K562 (cell line): ENCODE results near the gene MYH9.

Experiments
- CBFB ChIP-seq: sonication (generic); formaldehyde crosslinking; IDR thresholded peaks from 2 replicates; pipeline ENCODE4 v1.4.0; 2020; ENCODE audit warnings: mild to moderate bottlenecking, missing genetic modification reagents
- POU5F1 ChIP-seq: fragments of 150-350 bp; IDR thresholded peaks from 2 replicates; pipeline ENCODE4 v1.6.1; 2014; ENCODE audit warnings: borderline replicate concordance, low read length, low read depth, mild to moderate bottlenecking; ENCODE audit not compliant: partially characterized antibody
- PRMT5 ChIP-seq: sonication (generic); formaldehyde crosslinking; IDR thresholded peaks from 2 replicates; pipeline ENCODE4 v1.5.0; 2020; ENCODE audit warnings: missing genetic modification reagents
- RFX5 ChIP-seq: IDR thresholded peaks from 2 replicates; pipeline ENCODE4 v1.6.1; 2011; ENCODE audit warnings: low read depth, mild to moderate bottlenecking, improper control_type of control experiment, low read length
- ZNF324 ChIP-seq: fragments of 250-450 bp; sonication (Bioruptor Pico); IDR thresholded peaks from 2 replicates; pipeline ENCODE4 v1.4.0; 2020; ENCODE audit warnings: mild to moderate bottlenecking
- ZSCAN29 ChIP-seq: fragments of 450-650 bp; IDR thresholded peaks from 2 replicates; pipeline ENCODE4 v1.6.1; 2017
- TF ChIP-seq, protein P1 (sequence below), 3 experiments: IDR thresholded peaks in 2 of 3; conservative IDR thresholded peaks in 1 of 3; 2 replicates each; pipeline ENCODE4 v1.5.1; 2011 to 2012; ENCODE audit warnings: low read length in 3 of 3, mild to moderate bottlenecking in 3 of 3, control low read depth in 2 of 3, improper control_type of control experiment in 1 of 3, inconsistent platforms in 1 of 3, low read depth in 1 of 3, mixed read lengths in 1 of 3, moderate library complexity in 1 of 3; ENCODE audit not compliant: insufficient read depth in 2 of 3
- TF ChIP-seq, protein P2 (sequence below): sonication (generic); formaldehyde crosslinking; IDR thresholded peaks from 2 replicates; pipeline ENCODE4 v1.8.1; 2023; ENCODE audit warnings: mild to moderate bottlenecking, missing genetic modification reagents
- TF ChIP-seq, protein P3 (sequence below), 2 experiments: fragments of 450-650 bp; IDR thresholded peaks; 2 replicates each; pipeline ENCODE4 v1.6.1; 2016
- TF ChIP-seq, protein P4 (sequence below): sonication (generic); formaldehyde crosslinking; IDR thresholded peaks from 2 replicates; pipeline ENCODE4 v1.8.0; 2023; ENCODE audit warnings: mild to moderate bottlenecking, missing genetic modification reagents

DNA sequence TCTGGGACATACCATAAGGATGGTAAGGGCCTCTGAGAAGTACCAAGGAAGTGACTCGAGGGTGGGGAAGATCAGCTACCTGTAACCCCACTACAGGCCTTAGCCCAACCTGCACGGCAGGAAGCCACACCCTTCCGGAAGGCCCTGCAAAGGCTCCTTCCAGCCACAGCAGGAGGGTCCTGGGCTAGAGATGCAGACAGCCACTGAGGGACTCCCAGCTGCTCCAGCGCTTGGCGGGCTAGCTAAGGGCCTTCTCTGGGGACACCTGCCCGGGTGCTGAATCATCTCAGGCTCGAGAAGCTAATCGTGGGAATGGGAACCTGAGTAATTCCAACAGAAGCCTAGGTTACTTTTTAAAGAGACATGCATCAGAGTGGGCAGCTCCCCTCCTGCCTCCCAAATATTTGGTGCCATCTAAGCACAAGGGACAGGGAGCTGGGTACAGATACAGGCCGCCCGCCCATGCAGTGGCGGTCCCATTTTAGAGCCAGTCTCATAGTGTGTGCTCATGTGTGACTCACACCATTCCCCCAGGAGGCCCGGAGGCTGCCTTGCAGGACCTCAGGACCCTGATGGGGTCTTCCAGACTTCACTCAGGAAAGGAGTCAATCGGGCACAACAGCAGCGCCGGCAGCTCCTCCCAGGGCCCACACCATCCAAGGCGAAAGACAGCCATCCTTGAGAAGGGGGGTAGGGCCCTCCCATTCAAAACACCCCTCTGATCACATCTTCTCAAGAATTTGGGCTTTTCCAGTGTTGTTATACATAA lies 8.0 kb downstream of the MYH9 start:
- no peak for TF ChIP-seq POU5F1
- TF ChIP-seq, protein P1, sequence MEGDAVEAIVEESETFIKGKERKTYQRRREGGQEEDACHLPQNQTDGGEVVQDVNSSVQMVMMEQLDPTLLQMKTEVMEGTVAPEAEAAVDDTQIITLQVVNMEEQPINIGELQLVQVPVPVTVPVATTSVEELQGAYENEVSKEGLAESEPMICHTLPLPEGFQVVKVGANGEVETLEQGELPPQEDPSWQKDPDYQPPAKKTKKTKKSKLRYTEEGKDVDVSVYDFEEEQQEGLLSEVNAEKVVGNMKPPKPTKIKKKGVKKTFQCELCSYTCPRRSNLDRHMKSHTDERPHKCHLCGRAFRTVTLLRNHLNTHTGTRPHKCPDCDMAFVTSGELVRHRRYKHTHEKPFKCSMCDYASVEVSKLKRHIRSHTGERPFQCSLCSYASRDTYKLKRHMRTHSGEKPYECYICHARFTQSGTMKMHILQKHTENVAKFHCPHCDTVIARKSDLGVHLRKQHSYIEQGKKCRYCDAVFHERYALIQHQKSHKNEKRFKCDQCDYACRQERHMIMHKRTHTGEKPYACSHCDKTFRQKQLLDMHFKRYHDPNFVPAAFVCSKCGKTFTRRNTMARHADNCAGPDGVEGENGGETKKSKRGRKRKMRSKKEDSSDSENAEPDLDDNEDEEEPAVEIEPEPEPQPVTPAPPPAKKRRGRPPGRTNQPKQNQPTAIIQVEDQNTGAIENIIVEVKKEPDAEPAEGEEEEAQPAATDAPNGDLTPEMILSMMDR (IDR thresholded peaks at IDR 0.05 in 2 of 3, conservative IDR thresholded peaks at IDR 0.05 in 1 of 3; ENCODE audit: insufficient read depth in 2 of 3, low read depth in 1 of 3, low read length in 3 of 3), result no peak
- TF ChIP-seq ZNF324 (CRISPR knock-in tag), result no peak
- no peak for TF ChIP-seq CBFB
- TF ChIP-seq RFX5, result no peak
- TF ChIP-seq, protein P2, sequence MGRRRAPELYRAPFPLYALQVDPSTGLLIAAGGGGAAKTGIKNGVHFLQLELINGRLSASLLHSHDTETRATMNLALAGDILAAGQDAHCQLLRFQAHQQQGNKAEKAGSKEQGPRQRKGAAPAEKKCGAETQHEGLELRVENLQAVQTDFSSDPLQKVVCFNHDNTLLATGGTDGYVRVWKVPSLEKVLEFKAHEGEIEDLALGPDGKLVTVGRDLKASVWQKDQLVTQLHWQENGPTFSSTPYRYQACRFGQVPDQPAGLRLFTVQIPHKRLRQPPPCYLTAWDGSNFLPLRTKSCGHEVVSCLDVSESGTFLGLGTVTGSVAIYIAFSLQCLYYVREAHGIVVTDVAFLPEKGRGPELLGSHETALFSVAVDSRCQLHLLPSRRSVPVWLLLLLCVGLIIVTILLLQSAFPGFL (CRISPR knock-in tag), result no peak
- TF ChIP-seq ZSCAN29, result no peak
- TF ChIP-seq, protein P3, sequence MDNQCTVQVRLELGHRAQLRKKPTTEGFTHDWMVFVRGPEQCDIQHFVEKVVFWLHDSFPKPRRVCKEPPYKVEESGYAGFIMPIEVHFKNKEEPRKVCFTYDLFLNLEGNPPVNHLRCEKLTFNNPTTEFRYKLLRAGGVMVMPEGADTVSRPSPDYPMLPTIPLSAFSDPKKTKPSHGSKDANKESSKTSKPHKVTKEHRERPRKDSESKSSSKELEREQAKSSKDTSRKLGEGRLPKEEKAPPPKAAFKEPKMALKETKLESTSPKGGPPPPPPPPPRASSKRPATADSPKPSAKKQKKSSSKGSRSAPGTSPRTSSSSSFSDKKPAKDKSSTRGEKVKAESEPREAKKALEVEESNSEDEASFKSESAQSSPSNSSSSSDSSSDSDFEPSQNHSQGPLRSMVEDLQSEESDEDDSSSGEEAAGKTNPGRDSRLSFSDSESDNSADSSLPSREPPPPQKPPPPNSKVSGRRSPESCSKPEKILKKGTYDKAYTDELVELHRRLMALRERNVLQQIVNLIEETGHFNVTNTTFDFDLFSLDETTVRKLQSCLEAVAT (IDR thresholded peaks at IDR 0.05), result no peak
- no peak for TF ChIP-seq PRMT5
- TF ChIP-seq, protein P4, sequence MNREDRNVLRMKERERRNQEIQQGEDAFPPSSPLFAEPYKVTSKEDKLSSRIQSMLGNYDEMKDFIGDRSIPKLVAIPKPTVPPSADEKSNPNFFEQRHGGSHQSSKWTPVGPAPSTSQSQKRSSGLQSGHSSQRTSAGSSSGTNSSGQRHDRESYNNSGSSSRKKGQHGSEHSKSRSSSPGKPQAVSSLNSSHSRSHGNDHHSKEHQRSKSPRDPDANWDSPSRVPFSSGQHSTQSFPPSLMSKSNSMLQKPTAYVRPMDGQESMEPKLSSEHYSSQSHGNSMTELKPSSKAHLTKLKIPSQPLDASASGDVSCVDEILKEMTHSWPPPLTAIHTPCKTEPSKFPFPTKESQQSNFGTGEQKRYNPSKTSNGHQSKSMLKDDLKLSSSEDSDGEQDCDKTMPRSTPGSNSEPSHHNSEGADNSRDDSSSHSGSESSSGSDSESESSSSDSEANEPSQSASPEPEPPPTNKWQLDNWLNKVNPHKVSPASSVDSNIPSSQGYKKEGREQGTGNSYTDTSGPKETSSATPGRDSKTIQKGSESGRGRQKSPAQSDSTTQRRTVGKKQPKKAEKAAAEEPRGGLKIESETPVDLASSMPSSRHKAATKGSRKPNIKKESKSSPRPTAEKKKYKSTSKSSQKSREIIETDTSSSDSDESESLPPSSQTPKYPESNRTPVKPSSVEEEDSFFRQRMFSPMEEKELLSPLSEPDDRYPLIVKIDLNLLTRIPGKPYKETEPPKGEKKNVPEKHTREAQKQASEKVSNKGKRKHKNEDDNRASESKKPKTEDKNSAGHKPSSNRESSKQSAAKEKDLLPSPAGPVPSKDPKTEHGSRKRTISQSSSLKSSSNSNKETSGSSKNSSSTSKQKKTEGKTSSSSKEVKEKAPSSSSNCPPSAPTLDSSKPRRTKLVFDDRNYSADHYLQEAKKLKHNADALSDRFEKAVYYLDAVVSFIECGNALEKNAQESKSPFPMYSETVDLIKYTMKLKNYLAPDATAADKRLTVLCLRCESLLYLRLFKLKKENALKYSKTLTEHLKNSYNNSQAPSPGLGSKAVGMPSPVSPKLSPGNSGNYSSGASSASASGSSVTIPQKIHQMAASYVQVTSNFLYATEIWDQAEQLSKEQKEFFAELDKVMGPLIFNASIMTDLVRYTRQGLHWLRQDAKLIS (CRISPR knock-in tag), result no peak
